ENCODE data around the gene FIGLA.

DNA sequence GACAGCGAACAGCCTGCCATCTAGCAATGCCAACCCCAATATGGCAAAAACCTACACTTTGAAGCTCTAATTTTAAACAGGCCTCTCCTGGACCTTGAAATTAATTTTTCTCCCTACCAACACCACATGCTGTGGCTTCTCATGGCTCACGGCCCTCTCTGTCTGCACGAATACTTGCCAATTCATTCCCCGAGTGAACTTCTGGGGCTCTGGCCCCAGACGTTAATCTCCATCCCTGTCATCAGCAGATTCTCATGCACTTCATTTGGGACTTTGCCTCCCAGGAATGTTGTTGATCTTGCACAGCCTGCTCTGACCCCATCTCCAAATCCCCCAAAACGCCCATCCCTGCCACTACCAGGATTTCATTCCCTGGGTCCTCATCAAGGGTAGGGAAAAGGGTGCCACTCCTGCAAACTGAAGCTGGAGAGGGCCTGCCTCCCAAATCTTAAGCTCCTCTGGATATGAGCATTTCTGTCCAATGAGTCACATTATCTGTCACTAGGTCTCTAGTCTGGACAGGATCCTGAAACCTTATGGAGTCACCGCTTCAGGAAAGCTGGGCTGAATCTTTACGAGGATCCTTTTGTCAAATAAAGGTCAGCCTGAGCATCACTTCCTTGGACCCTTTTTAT is 10.4 kb downstream of the FIGLA start:
- TF ChIP-seq, protein P1, sequence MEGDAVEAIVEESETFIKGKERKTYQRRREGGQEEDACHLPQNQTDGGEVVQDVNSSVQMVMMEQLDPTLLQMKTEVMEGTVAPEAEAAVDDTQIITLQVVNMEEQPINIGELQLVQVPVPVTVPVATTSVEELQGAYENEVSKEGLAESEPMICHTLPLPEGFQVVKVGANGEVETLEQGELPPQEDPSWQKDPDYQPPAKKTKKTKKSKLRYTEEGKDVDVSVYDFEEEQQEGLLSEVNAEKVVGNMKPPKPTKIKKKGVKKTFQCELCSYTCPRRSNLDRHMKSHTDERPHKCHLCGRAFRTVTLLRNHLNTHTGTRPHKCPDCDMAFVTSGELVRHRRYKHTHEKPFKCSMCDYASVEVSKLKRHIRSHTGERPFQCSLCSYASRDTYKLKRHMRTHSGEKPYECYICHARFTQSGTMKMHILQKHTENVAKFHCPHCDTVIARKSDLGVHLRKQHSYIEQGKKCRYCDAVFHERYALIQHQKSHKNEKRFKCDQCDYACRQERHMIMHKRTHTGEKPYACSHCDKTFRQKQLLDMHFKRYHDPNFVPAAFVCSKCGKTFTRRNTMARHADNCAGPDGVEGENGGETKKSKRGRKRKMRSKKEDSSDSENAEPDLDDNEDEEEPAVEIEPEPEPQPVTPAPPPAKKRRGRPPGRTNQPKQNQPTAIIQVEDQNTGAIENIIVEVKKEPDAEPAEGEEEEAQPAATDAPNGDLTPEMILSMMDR (conservative IDR thresholded peaks at IDR 0.05 in 1 of 2, IDR thresholded peaks at IDR 0.05 in 1 of 2; ENCODE audit: extremely low read depth in 1 of 2, insufficient read depth in 1 of 2, low read depth in 1 of 2, low read length in 2 of 2) = no peak
- TF ChIP-seq EZH2 (IDR thresholded peaks at IDR 0.05; ENCODE audit: borderline replicate concordance, low read length) = no peak

Measured in mammary epithelial cell (primary cell).